RWPE1 (cell line): ENCODE results near the gene PPA2.

ENCODE experiments used
- CTCF ChIA-PET: fragments of 350-600 bp; sonication (Branson Sonifier 250); formaldehyde crosslinking; extraction: SDS; loops from one replicate; lab custom pipeline; 2021; lab: Yijun Ruan, JAX
- POLR2A ChIA-PET: fragments of 400-600 bp; formaldehyde crosslinking; extraction: SDS; loops from one replicate; lab custom pipeline; 2020; ENCODE audit warnings: antibody characterized with exemption; ENCODE audit not compliant: low non-redundant PET; lab: Yijun Ruan, JAX
- DNase-seq: peaks from one replicate; pipeline ENCODE4 v3.0.0; 2012; ENCODE audit warnings: low spot score
- H3K27ac ChIP-seq: fragments of 450-650 bp; 2 replicates; pipeline ENCODE4 v1.5.1; 2017
- TF ChIP-seq, protein P1 (sequence below): fragments of 450-650 bp; conservative IDR thresholded peaks from 2 replicates; pipeline ENCODE4 v1.5.1; 2017; ENCODE audit warnings: low read depth, mild to moderate bottlenecking

The PPA2 gene

GRCh38 chr4:105433421-105433820 lies 40.4 kb downstream of the PPA2 start:
- no peak for DNase-seq
- ChIA-PET CTCF (interaction anchor here (0.6 kb wide), 1 partner anchor 769 kb away, joined by 3 read pairs; no protein-coding TSS in a partner anchor), POLR2A (interaction anchor here (0.7 kb wide), 1 partner anchor 10 kb away, joined by 5 read pairs; no protein-coding TSS in a partner anchor)
- no peak overlapping the region for H3K27ac ChIP-seq
- TF ChIP-seq, protein P1, sequence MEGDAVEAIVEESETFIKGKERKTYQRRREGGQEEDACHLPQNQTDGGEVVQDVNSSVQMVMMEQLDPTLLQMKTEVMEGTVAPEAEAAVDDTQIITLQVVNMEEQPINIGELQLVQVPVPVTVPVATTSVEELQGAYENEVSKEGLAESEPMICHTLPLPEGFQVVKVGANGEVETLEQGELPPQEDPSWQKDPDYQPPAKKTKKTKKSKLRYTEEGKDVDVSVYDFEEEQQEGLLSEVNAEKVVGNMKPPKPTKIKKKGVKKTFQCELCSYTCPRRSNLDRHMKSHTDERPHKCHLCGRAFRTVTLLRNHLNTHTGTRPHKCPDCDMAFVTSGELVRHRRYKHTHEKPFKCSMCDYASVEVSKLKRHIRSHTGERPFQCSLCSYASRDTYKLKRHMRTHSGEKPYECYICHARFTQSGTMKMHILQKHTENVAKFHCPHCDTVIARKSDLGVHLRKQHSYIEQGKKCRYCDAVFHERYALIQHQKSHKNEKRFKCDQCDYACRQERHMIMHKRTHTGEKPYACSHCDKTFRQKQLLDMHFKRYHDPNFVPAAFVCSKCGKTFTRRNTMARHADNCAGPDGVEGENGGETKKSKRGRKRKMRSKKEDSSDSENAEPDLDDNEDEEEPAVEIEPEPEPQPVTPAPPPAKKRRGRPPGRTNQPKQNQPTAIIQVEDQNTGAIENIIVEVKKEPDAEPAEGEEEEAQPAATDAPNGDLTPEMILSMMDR = no peak

DNA sequence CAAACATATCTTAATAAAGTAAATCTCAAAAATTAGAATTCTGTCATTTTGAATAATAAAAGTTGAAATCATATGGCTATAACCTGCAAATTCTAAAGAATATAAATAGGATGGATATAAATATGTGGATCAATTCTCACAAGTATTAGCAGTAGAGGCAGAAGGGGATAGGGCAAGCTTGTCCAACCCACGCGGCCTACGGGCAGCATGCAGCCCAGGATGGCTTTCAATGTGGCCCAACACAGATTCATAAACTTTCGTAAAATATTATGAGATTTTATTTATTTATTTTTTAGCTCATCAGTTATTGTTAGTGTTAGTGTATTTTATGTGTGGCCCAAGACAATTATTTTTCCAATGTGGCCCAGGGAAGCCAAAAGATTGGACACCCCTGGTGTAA lies 41.4 kb downstream of the PPA2 start:
- POLR2A ChIA-PET = no interaction called here

DNA sequence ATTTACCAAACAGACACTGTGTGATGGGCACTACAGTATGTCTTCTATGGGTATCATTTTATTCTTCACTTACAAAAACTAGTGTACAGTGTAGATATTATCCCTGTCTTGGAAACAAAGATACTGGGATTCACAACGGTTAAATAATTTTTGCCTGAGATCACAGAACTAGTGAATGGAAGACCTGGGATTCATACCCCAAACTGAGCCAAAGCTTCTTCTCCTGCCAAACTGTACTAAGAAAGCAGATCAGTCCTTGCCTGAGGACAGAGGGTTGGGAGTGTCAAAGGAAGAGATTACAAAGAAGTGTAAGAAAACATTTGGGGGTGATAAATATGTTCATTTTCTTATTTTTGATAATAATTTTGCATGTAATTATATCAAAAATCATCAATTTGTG lies 43.1 kb downstream of the PPA2 start:
- no peak overlapping the region for H3K27ac ChIP-seq
- ChIA-PET CTCF (no interaction called here), POLR2A (no interaction called here)
- no peak for DNase-seq
- TF ChIP-seq, protein P1 = no peak

More for the DNA sequence above, 41.4 kb downstream of the PPA2 start:
- CTCF ChIA-PET = no interaction called here
- TF ChIP-seq, protein P1 = no peak
- no peak for DNase-seq
- H3K27ac ChIP-seq = no peak overlapping the region

DNA sequence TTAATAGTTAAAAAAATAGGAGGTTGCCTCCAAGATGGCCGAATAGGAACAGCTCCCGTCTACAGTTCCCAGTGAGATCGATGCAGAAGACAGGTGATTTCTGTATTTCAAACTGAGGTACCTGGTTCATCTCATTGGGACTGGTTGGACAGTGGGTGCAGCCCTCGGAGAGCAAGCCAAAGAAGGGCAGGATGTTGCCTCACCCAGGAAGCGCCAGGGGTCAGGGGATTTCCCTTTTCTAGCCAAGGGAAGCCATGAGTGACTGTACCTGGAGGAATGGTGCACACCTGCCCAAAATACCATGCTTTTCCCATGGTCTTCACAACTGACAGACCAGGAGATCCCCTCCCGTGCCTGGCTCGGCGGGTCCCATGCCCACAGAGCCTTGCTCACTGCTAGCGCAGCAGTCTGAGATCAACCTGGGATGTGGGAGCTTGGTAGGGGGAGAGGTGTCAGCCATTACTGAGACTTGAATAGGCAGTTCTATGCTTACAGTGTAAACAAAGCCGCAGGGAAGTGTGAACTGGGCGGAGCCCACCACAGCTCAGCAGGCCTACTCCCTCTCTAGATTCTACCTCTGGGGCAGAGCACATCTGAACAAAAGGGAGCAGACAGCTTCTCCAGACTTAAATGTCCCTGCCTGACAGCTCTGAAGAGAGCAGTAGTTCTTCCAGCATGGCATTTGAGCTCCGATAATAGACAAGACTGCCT lies 47.5 kb downstream of the PPA2 start:
- no peak for DNase-seq
- ChIA-PET CTCF (no interaction called here), POLR2A (no interaction called here)
- H3K27ac ChIP-seq = no peak overlapping the region
- TF ChIP-seq, protein P1 = no peak

GRCh38 chr4:105422207-105422920 lies 51.5 kb downstream of the PPA2 start:
- TF ChIP-seq, protein P1 = no peak
- no peak for DNase-seq
- no peak overlapping the region for H3K27ac ChIP-seq
- ChIA-PET POLR2A (no interaction called here), CTCF (interaction anchor here (0.6 kb wide), 1 partner anchor 29 kb away, joined by 3 read pairs; no protein-coding TSS in a partner anchor)

GRCh38 chr4:105417624-105418023 lies 56.2 kb downstream of the PPA2 start:
- ChIA-PET CTCF (no interaction called here), POLR2A (no interaction called here)
- no peak overlapping the region for H3K27ac ChIP-seq
- TF ChIP-seq, protein P1 = no peak
- no peak for DNase-seq
